Heart left ventricle (tissue), 16 donors: ENCODE results near the gene NDUFS4. TPM values are rescaled to one million over a fixed set of nuclear protein-coding genes. Genes with fewer than 3 reads are reported as not detected.
"Not testable (repeated sequence)": the region's sequence is repeated elsewhere in the genome, so short reads cannot be mapped to it uniquely, and the experiment has no call there.

Source experiments
- ATAC-seq, 4 donors: fragments of 200-7000 bp; cut with Tn5 transposase; one replicate each; pipeline ENCODE4 v1.9.1; 2020 to 2022; ENCODE audit warnings: moderate library complexity in 4 of 4, mild to moderate bottlenecking in 3 of 4, moderate number of reproducible peaks in 1 of 4
- DNase-seq, 5 donors: peaks; one replicate each; pipeline ENCODE4 v3.0.0-alpha.2; 2020
- H3K27ac ChIP-seq, 12 donors: fragments of 200-600 bp; sonication (generic) in 4 of 12; one replicate each; pipeline versions ENCODE4 v1.5.0 to v1.8.0; 2016 to 2022; ENCODE audit warnings: mild to moderate bottlenecking in 2 of 12
- H3K27me3 ChIP-seq, 9 donors: fragments of 200-600 bp; sonication (generic) in 2 of 9; one replicate each; pipeline versions ENCODE4 v1.5.1 to v1.8.0; 2016 to 2022; ENCODE audit warnings: mild to moderate bottlenecking in 3 of 9
- H3K36me3 ChIP-seq, 9 donors: fragments of 200-600 bp; sonication (generic) in 2 of 9; one replicate each; pipeline versions ENCODE4 v1.5.0 to v1.8.0; 2018 to 2022; ENCODE audit warnings: mild to moderate bottlenecking in 2 of 9
- H3K4me1 ChIP-seq, 12 donors: fragments of 200-600 bp; sonication (generic) in 4 of 12; one replicate each; pipeline versions ENCODE4 v1.5.0 to v1.8.0; 2016 to 2022; ENCODE audit warnings: mild to moderate bottlenecking in 3 of 12
- H3K4me3 ChIP-seq, 12 donors: fragments of 200-600 bp; sonication (generic) in 4 of 12; one replicate each; pipeline versions ENCODE4 v1.5.0 to v1.8.0; 2017 to 2022; ENCODE audit warnings: mild to moderate bottlenecking in 9 of 12, moderate library complexity in 4 of 12
- H3K9me3 ChIP-seq, 12 donors: fragments of 200-600 bp; sonication (generic) in 4 of 12; one replicate each; pipeline versions ENCODE4 v1.5.0 to v1.8.0; 2016 to 2022; ENCODE audit warnings: mild to moderate bottlenecking in 1 of 12
- CTCF ChIP-seq, 12 donors: fragments of 200-600 bp; sonication (generic) in 4 of 12; IDR thresholded peaks; one replicate each; pipeline versions ENCODE4 v1.5.0 to v1.8.0; 2018 to 2022; ENCODE audit warnings: antibody characterized with exemption in 12 of 12, mild to moderate bottlenecking in 5 of 12
- POLR2A ChIP-seq, 2 donors: fragments of 450-650 bp; IDR thresholded peaks; one replicate each; pipeline ENCODE4 v1.6.1; 2017; ENCODE audit warnings: antibody characterized with exemption in 2 of 2, mild to moderate bottlenecking in 2 of 2, moderate library complexity in 2 of 2
- WGBS, 4 donors: extraction: QIAGEN DNeasy Blood & Tissue Kit in 2 of 4; methylation state at CpG; one replicate each; pipeline versions ENCODE4 v1.1.5 to v1.1.7; 2013 to 2018; 5-methylcytosine and 5-hydroxymethylcytosine counted together
- intact Hi-C, 10 donors: fragments of 100-400 bp; cut with DNase I; formaldehyde crosslinking; loops; one replicate each; pipeline versions ENCODE4 v1.11.1 to v1.14.2; 2022
- polyA plus RNA-seq, 2 donors: library from polyadenylated mRNA; stranded (reverse); fragments of 200-250 nt; gene quantifications; one replicate each; pipeline ENCODE4 v1.2.3, GENCODE V29; 2013
- total RNA-seq, 9 donors: library from RNA; depleted of rRNA in 2 of 9; stranded (reverse); fragments of >200 nt in 2 of 9; fragmentation: NEBNext Ultra II Directional in 3 of 9; extraction: Animal tissue kit (Norgen Biotek cat#: 25700) in 3 of 9; gene quantifications; one replicate each; pipeline versions ENCODE4 v1.1.0 to v1.2.4, GENCODE V29; 2016 to 2023
- donor health status: ischemic (EF 13 %, LVEDD 7.1; RV severe dilation, severe dysfunction).
- donor health status: healthy with polysubstance abuse.
- donor health status: DM: no; HTN: yes; CAD: no.
- donor health status: DM: no; HTN: no; CAD: no.
- donor health status: ischemic (EF 25% LVEDD 6.9; RV normal size, moderate dysfunction).
- donor health status: ischemic (EF 25% LVEDD 5.7; RV mildly dilated, moderate dysfunction).
- donor health status: healthy.
- donor health status: DM: yes; HTN: yes; CAD: no.
- donor health status: ischemic (EF 35%, LVEDD 5.7; RV mildly dilated, moderate dysfunction).
- donor health status: nonischemic (EF 11% LVEDD 7.7; RV severe dilation, severe dysfunction).
- donor health status: DM: yes; HTN: yes; CAD: no.
- donor health status: PGD.
- donor health status: ischemic (EF 29% LVEDD 5.4; RV normal size, mild dysfunction).
- donor health status: nonischemic (EF 23%, LVEDD 6.1; RV moderate dilation, normal function).

Gene NDUFS4
- total and polyA plus RNA-seq, 11 donors: 109 to 259 (median 185) TPM

- ATAC-seq: no peak
These were observed 22.7 kb upstream of the NDUFS4 start for GRCh38 chr5:53537711-53538110.

GRCh38 chr5:53540739-53541138, 19.7 kb upstream of the NDUFS4 start:
- H3K27me3 ChIP-seq, H3K9me3 ChIP-seq, DNase-seq, H3K27ac ChIP-seq, H3K4me1 ChIP-seq, H3K4me3 ChIP-seq, intact Hi-C loops, H3K36me3 ChIP-seq, ATAC-seq: not testable (repeated sequence)
- 87 to 96% (median 94%) methylated on average over 7 of the region's 7 CpGs for WGBS, 4 donors

More at GRCh38 chr5:53537711-53538110, 22.7 kb upstream of the NDUFS4 start:
- intact Hi-C loops: no loop called here
- peaks cover 0 to 3% (median 0%) of the 10 kb centered on the region in 12 donors for H3K9me3 ChIP-seq
- DNase-seq: no peak
- H3K27me3 ChIP-seq: no peaks in the 10 kb centered on the region
- no peaks in the 10 kb centered on the region for H3K4me1 ChIP-seq
- 89 to 100% (median 90%) methylated on average over 1 of the region's 1 CpG for WGBS, 4 donors
- H3K36me3 ChIP-seq: no peaks in the 10 kb centered on the region
- H3K27ac ChIP-seq: no peak overlapping the region
- no peak overlapping the region for H3K4me3 ChIP-seq
- TF ChIP-seq CTCF (IDR thresholded peaks at IDR 0.05) (no peak), POLR2A (IDR thresholded peaks at IDR 0.05) (no peak)

DNA sequence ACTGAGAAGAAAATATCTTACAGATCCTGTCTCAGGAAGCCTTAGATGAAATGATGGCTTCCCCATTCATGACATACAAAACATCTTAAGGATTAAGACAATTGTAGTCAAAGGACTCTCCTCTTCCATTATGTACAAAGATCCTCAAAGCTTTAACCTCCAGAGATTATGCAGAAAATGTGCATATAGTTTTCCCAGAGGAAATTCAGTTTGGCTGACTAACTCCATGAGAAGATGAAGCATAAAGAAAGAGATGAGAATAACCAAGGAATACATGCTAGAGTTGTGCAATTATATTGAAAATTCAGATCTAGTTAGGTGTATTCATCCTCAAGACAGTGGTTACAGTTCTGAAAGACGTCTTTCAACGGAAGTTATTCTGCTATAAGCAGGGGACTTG, 18.6 kb upstream of the NDUFS4 start:
- no peak for ATAC-seq
- Histone ChIP-seq H3K36me3 (no peaks in the 10 kb centered on the region), H3K27ac (no peak overlapping the region), H3K9me3 (peaks cover 0 to 3% (median 0%) of the 10 kb centered on the region in 12 donors), H3K4me3 (no peak overlapping the region), H3K27me3 (no peaks in the 10 kb centered on the region), H3K4me1 (no peaks in the 10 kb centered on the region)
- 88 to 94% (median 92%) methylated on average over 2 of the region's 2 CpGs for WGBS, 4 donors
- intact Hi-C loops: no loop called here
- no peak for TF ChIP-seq CTCF (IDR thresholded peaks at IDR 0.05)
- no peak for TF ChIP-seq POLR2A (IDR thresholded peaks at IDR 0.05)
- no peak for DNase-seq

- 54 to 67% (median 64%) methylated on average over 2 of the region's 2 CpGs for WGBS, 4 donors
- ATAC-seq: no peak
These were observed 17.5 kb upstream of the NDUFS4 start for GRCh38 chr5:53542926-53543325.

More at GRCh38 chr5:53542926-53543325, 17.5 kb upstream of the NDUFS4 start:
- no peak for DNase-seq
- H3K4me1 ChIP-seq: no peaks in the 10 kb centered on the region
- no peak overlapping the region for H3K27ac ChIP-seq
- TF ChIP-seq POLR2A (IDR thresholded peaks at IDR 0.05) (no peak), CTCF (IDR thresholded peaks at IDR 0.05) (no peak)
- intact Hi-C loops: no loop called here
- H3K9me3 ChIP-seq: peaks cover 0 to 3% (median 0%) of the 10 kb centered on the region in 12 donors
- no peaks in the 10 kb centered on the region for H3K27me3 ChIP-seq
- H3K36me3 ChIP-seq: no peaks in the 10 kb centered on the region
- H3K4me3 ChIP-seq: no peak overlapping the region
